PC-9 (cell line): Measurements from ENCODE around the gene LAMC1. TPM values are rescaled to one million over a fixed set of nuclear protein-coding genes. Genes with fewer than 3 reads are reported as not detected.

ENCODE experiments used
- BruUV-seq: library from RNA; stranded (reverse); fragments of 400-500 nt; replicated peaks from 2 replicates; lab custom pipeline; 2021; lab: Mats Ljungman, UMichigan
- CTCF ChIA-PET: fragments of 300-600 bp; sonication (Branson Sonifier 250); formaldehyde crosslinking; loops from one replicate; lab custom pipeline; 2022; ENCODE audit warnings: antibody characterized with exemption; lab: Charles Lee
- POLR2A ChIA-PET: fragments of 300-600 bp; sonication (Branson Sonifier 250); formaldehyde crosslinking; loops from one replicate; lab custom pipeline; 2022; ENCODE audit warnings: antibody characterized with exemption; ENCODE audit not compliant: unreplicated experiment; lab: Charles Lee
- DNase-seq, 2 experiments: peaks; one replicate each; pipeline versions ENCODE4 v3.0.0 to v3.0.0-alpha.2; 2015 to 2022; ENCODE audit warnings: mixed read lengths in 1 of 2
- H2AFZ ChIP-seq: fragments of 200-600 bp; sonication (generic); 2 replicates; pipeline ENCODE4 v1.8.1; 2017; ENCODE audit warnings: antibody characterized with exemption
- H3F3A ChIP-seq: fragments of 200-600 bp; sonication (generic); 2 replicates; pipeline ENCODE4 v1.8.1; 2017; ENCODE audit warnings: antibody characterized with exemption, mild to moderate bottlenecking, low read depth; ENCODE audit not compliant: insufficient read depth
- H3K27ac ChIP-seq: fragments of 200-600 bp; sonication (generic); 2 replicates; pipeline ENCODE4 v1.6.1; 2016; ENCODE audit warnings: mixed run types
- H3K27me3 ChIP-seq: fragments of 200-600 bp; sonication (generic); 2 replicates; pipeline ENCODE4 v1.6.1; 2016; ENCODE audit warnings: low read depth, mixed run types; ENCODE audit not compliant: insufficient read depth
- H3K36me3 ChIP-seq: fragments of 200-600 bp; sonication (generic); 2 replicates; pipeline ENCODE4 v1.6.1; 2016; ENCODE audit warnings: low read depth, mixed run types
- H3K4me1 ChIP-seq: fragments of 200-600 bp; sonication (generic); replicated peaks from 2 replicates; pipeline ENCODE4 v1.6.1; 2016; ENCODE audit warnings: mixed run types; ENCODE audit not compliant: insufficient read depth
- H3K4me2 ChIP-seq: fragments of 200-600 bp; sonication (generic); 2 replicates; pipeline ENCODE4 v1.6.1; 2017; ENCODE audit warnings: mixed run types
- H3K4me3 ChIP-seq: fragments of 200-600 bp; sonication (generic); 2 replicates; pipeline ENCODE4 v1.6.1; 2016; ENCODE audit warnings: mixed run types
- H3K79me2 ChIP-seq: fragments of 200-600 bp; sonication (generic); 2 replicates; pipeline ENCODE4 v1.6.1; 2017; ENCODE audit warnings: low read depth, mixed run types
- H3K9me2 ChIP-seq: fragments of 200-600 bp; sonication (generic); 2 replicates; pipeline ENCODE4 v1.8.1; 2017; ENCODE audit warnings: mild to moderate bottlenecking; ENCODE audit not compliant: insufficient read depth
- H3K9me3 ChIP-seq: fragments of 200-600 bp; sonication (generic); 2 replicates; pipeline ENCODE4 v1.8.1; 2016; ENCODE audit warnings: low read depth; ENCODE audit not compliant: insufficient read depth
- H4K20me1 ChIP-seq: fragments of 200-600 bp; sonication (generic); 2 replicates; pipeline ENCODE4 v1.8.1; 2017; ENCODE audit not compliant: insufficient read depth
- CTCF ChIP-seq: fragments of 200-600 bp; sonication (generic); conservative IDR thresholded peaks from 2 replicates; pipeline ENCODE4 v1.6.1; 2017; ENCODE audit warnings: mixed run types, antibody characterized with exemption, mild to moderate bottlenecking, moderate library complexity
- EZH2 ChIP-seq: fragments of 200-600 bp; sonication (generic); IDR thresholded peaks from 2 replicates; pipeline ENCODE4 v1.8.0; 2017; ENCODE audit warnings: antibody characterized with exemption, low read depth
- intact Hi-C: fragments of 100-400 bp; cut with micrococcal nuclease; formaldehyde crosslinking; loops from one replicate; pipeline ENCODE4 v1.10.0; 2022; ENCODE audit not compliant: unreplicated experiment
- total RNA-seq: library from RNA; stranded (reverse); gene quantifications from 2 replicates; pipeline ENCODE4 v1.2.3, GENCODE V29; 2021

Gene LAMC1
- total RNA-seq, 1 experiment from 2014 or later: 95.5 TPM

DNA sequence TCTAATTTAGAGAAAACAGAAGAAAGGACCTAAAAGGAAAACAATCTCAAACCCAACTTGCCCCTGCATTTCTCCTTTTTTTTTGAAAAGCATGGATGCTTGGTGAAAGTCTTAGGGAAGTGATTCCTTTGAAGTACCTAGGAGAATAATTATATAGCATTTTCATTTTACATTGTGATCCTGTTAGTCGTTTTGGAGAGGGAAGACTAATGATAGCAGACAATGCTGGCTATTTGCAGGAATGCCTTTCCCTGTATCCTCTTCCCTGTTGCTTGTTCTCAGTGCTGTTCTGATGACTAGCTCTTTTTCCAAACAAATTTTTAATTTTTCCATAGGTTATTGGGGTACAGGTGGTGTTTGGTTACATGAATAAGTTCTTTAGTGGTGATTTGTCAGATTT lies 53.9 kb downstream of the LAMC1 start:
- no peak overlapping the region for H3K4me2 ChIP-seq
- H3K79me2 ChIP-seq: peaks cover 79% of the 10 kb centered on the region
- H2AFZ ChIP-seq: no peak overlapping the region
- H3K9me2 ChIP-seq: no peaks in the 10 kb centered on the region
- H3K4me3 ChIP-seq: no peak overlapping the region
- POLR2A ChIA-PET: interaction anchor here (0.8 kb wide), 1 partner anchor 526 kb away, joined by 4 read pairs; no protein-coding TSS in a partner anchor
- H4K20me1 ChIP-seq: peaks cover 7% of the 10 kb centered on the region; the same call in 1 of the 2 replicates
- H3K9me3 ChIP-seq: no peaks in the 10 kb centered on the region
- intact Hi-C loops: no loop called here
- H3F3A ChIP-seq: peaks cover 5% of the 10 kb centered on the region; the same call in 1 of the 2 replicates
- no peak for TF ChIP-seq EZH2
- no peak for TF ChIP-seq CTCF
- no peak overlapping the region for H3K27ac ChIP-seq
- CTCF ChIA-PET: no interaction called here
- no peaks in the 10 kb centered on the region; the same call in 1 of the 2 replicates for H3K36me3 ChIP-seq
- H3K27me3 ChIP-seq: no peaks in the 10 kb centered on the region
- peaks cover 15% of the 10 kb centered on the region for H3K4me1 ChIP-seq
- no peak for DNase-seq
- BruUV-seq: no TSS peak

GRCh38 chr1:183079712-183080388 lies 56.6 kb downstream of the LAMC1 start:
- Histone ChIP-seq H3K79me2 (peaks cover 86% of the 10 kb centered on the region), H3K9me2 (no peaks in the 10 kb centered on the region), H3K4me3 (no peak overlapping the region), H3F3A (peaks cover 5% of the 10 kb centered on the region; the same call in 1 of the 2 replicates), H3K4me1 (peaks cover 21% of the 10 kb centered on the region), H3K27me3 (no peaks in the 10 kb centered on the region), H2AFZ (no peak overlapping the region), H3K9me3 (no peaks in the 10 kb centered on the region), H3K36me3 (no peaks in the 10 kb centered on the region; the same call in 1 of the 2 replicates), H3K27ac (0 out of 2 replicates have a peak overlapping the region, but pooled peaks have one; percentile 27), H3K4me2 (peak overlapping the region; percentile 54), H4K20me1 (peaks cover 7% of the 10 kb centered on the region; the same call in 1 of the 2 replicates)
- ChIA-PET CTCF (no interaction called here), POLR2A (no interaction called here)
- no peak for TF ChIP-seq EZH2
- no peak for TF ChIP-seq CTCF
- intact Hi-C loops: no loop called here
- BruUV-seq: no TSS peak
- DNase-seq: no peak

DNA sequence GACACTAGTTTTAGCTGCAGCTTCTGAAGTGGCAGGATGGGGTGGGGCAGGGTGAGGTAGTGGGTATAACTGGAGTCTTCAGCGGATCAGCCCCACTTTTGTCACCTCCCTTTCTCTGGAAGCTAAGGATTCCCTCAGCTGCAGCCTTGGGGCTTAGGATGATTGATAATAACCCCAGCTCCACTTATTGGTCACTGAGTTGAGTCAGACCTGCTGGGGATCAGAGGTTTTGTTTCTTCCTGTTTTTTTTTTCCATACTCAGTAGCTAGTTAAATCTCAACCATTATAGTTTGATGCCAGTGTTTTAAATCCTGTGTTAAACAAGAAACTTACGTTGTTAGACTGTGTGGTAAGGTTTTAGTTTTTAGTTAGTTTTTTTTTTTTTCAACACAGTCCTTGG lies 57.2 kb downstream of the LAMC1 start:
- no TSS peak for BruUV-seq
- intact Hi-C loops: no loop called here
- Histone ChIP-seq H2AFZ (no peak overlapping the region), H3K9me3 (no peaks in the 10 kb centered on the region), H3K36me3 (no peaks in the 10 kb centered on the region; the same call in 1 of the 2 replicates), H3K27me3 (no peaks in the 10 kb centered on the region), H3K79me2 (peaks cover 89% of the 10 kb centered on the region), H3K4me1 (peaks cover 26% of the 10 kb centered on the region), H4K20me1 (peaks cover 7% of the 10 kb centered on the region; the same call in 1 of the 2 replicates), H3F3A (peaks cover 5% of the 10 kb centered on the region; the same call in 1 of the 2 replicates), H3K9me2 (no peaks in the 10 kb centered on the region), H3K4me3 (no peak overlapping the region), H3K27ac (0 out of 2 replicates have a peak overlapping the region, but pooled peaks have one; percentile 27), H3K4me2 (peak overlapping the region; percentile 54)
- ChIA-PET CTCF (no interaction called here), POLR2A (interaction anchor here (0.6 kb wide), 1 partner anchor 376 kb away, joined by 4 read pairs; no protein-coding TSS in a partner anchor)
- TF ChIP-seq EZH2 (no peak), CTCF (no peak)
- peak in 1 of 2 experiments; percentile 47 for DNase-seq
